CD4-positive, alpha-beta T cell treated with Interleukin-4 for 4 hours (primary cell): ENCODE measurements around the gene STRIP2.
"Not testable (repeated sequence)": the region's sequence is repeated elsewhere in the genome, so short reads cannot be mapped to it uniquely, and the experiment has no call there.

Source experiments
- DNase-seq: peaks from one replicate; pipeline ENCODE4 v3.0.0-alpha.2; 2020

Gene STRIP2

DNA sequence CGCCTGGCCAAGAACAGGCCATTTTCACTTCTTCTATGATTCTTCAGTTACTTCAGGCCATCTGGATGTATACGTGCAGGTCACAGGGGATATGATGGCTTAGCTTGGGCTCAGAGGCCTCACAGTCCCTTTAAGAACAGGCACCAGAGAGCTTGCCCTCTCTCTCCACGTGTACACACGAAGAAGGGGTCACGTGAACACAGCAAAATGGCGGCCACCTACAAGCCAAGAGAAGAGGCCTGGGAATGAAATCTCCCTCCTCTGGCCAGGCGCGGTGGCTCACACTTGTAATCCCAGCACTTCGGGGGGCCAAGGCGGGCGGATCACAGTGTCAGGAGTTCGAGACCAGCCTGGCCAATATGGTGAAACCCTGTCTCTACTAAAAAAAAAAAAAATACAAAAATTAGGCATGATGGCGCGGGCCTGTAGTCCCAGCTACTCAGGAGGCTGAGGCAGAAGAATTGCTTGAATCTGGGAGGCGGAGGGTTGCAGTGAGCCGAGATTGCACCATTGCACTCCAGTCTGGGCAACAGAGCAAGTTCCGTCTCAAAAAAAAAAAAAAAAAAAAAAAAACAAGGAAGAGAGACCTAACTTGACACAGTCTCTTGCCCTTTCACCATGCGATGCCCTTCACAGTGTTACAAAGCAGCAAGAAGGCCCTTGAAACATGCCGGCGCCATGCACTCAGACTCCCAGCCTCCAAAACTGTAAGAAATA, 100.5 kb downstream of the STRIP2 start:
- DNase-seq: not testable (repeated sequence)

DNA sequence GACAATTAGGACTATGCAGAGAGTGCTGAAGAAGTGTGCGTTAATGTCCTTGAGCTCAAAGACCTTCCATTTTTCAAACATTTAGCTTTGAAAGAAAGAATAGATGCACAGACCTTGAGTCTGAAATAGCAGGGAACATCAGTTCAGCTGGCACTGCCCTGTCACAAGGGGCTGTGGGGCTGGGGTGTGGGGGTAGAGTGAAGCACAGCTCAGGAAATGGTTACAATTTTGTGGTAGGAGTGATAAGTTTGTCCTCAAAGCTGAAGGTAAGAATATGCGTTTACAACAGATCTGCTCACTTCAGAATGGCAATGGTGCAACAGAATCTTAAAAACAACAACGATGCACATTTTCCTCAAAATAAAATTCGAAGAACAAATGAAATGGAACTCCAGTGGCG, 101.7 kb downstream of the STRIP2 start:
- DNase-seq: peak; percentile 52

DNA sequence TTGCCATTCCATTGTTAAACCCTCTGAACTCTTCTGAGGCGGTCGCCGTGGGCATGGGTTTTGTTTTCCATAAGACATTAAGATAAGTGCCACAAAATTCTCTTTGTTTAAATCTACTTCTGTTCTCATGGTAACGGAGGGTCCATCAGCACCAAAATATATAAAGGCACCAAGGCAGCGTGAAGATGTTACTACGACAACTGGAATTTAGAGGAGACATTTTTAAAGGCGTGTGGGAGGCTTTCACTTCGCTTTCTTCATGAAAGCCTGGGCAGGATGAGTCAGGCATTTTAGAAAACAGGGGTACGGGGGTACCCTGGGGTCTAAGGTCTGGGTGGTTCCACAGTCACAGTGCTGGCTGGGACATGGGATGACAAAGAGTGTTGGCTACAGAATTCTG, 102.1 kb downstream of the STRIP2 start:
- DNase-seq: peak; percentile 26
